Kidney (tissue), 14 donors: Measurements from ENCODE around the gene ABLIM3. TPM values are rescaled to one million over a fixed set of nuclear protein-coding genes. Genes with fewer than 3 reads are reported as not detected.

Experiments
- DNase-seq, 5 donors: peaks; one replicate each; pipeline ENCODE4 v3.0.0-alpha.2; 2013 to 2020
- FAIRE-seq: peaks from 2 replicates; lab custom pipeline; 2012; peaks lifted over from hg19 to GRCh38; lab: Jason Lieb, UNC
- H3K27ac ChIP-seq, 2 donors: one replicate each; pipeline ENCODE4 v1.7.0; 2013; ENCODE audit warnings: low read depth in 2 of 2, low read length in 2 of 2, inconsistent platforms in 1 of 2
- H3K27me3 ChIP-seq: one replicate; pipeline ENCODE4 v1.7.1; 2013; ENCODE audit warnings: low read length, inconsistent platforms; ENCODE audit not compliant: control insufficient read depth, insufficient read depth
- H3K36me3 ChIP-seq, 3 donors: one replicate each; pipeline versions ENCODE4 v1.7.0 to v1.7.1; 2013; ENCODE audit warnings: low read length in 3 of 3, control low read depth in 1 of 3, inconsistent platforms in 1 of 3; ENCODE audit not compliant: insufficient read depth in 3 of 3, control insufficient read depth in 2 of 3
- H3K4me1 ChIP-seq, 3 donors: one replicate each; pipeline versions ENCODE4 v1.7.0 to v1.7.1; 2013; ENCODE audit warnings: low read length in 3 of 3, inconsistent platforms in 1 of 3, low read depth in 1 of 3; ENCODE audit not compliant: control insufficient read depth in 2 of 3, insufficient read depth in 2 of 3
- H3K4me3 ChIP-seq, 3 donors: one replicate each; pipeline versions ENCODE4 v1.7.0 to v1.8.1; 2013; ENCODE audit warnings: low read length in 3 of 3, control low read depth in 1 of 3, inconsistent platforms in 1 of 3
- H3K9ac ChIP-seq, 3 donors: one replicate each; pipeline versions ENCODE4 v1.7.0 to v1.7.1; 2013; ENCODE audit warnings: low read length in 3 of 3, control low read depth in 1 of 3, inconsistent platforms in 1 of 3
- H3K9me3 ChIP-seq, 3 donors: one replicate each; pipeline versions ENCODE4 v1.7.0 to v1.7.1; 2013; ENCODE audit warnings: low read length in 3 of 3, control low read depth in 1 of 3, inconsistent platforms in 1 of 3; ENCODE audit not compliant: control insufficient read depth in 2 of 3, insufficient read depth in 1 of 3
- CTCF ChIP-seq: IDR thresholded peaks from 3 replicates; pipeline ENCODE4 v1.5.1; 2012; ENCODE audit warnings: mild to moderate bottlenecking, moderate library complexity, borderline replicate concordance; ENCODE audit not compliant: insufficient read depth; ENCODE audit errors: extremely low read depth
- intact Hi-C: fragments of 100-400 bp; cut with DNase I; formaldehyde crosslinking; loops from one replicate; pipeline ENCODE4 v1.11.1; 2022
- polyA plus RNA-seq: library from polyadenylated mRNA; stranded (reverse); fragments of 350-450 nt; fragmentation: Illumina TruSeq; extraction: RNeasy Lipid Tissue Mini Kit (QIAGEN cat#74804); gene quantifications from one replicate; pipeline ENCODE4 v1.2.3, GENCODE V29; 2014; ENCODE audit warnings: low read depth, low replicate concordance; ENCODE audit not compliant: insufficient read depth
- total RNA-seq: library from RNA; stranded (reverse); fragmentation: NEBNext Ultra II Directional; extraction: Animal tissue kit (Norgen Biotek cat#: 25700); gene quantifications from one replicate; pipeline ENCODE4 v1.2.1, GENCODE V29; 2021
- donor health status: control.
- donor health status: control.
- donor health status: control.
- donor health status: control.
- donor health status: control.
- donor health status: DM: yes; HTN: yes; CAD: no.
- donor health status: Normal renal cell carcinoma (clear cell type).

Gene ABLIM3
- total and polyA plus RNA-seq, 2 donors from 2014 or later: 20.1 to 21.7 TPM

DNA sequence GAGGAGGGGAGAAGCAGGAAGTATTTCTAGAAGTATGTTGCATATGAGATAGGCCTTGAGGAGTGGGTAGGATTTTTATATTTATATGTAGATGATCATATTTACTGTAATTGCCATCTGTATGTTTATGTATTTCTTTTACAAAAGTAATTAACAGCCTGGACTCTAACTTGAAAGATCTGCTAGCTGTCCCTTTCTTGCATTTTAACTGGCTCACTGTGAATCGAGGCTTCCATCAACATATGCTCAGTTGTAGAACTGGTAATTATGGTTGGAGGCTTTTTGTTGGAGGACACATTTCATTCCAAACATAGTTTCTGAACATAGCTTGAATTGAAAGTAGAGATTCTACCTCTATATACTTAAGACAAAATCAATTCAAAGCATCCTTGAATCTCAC lies 23.4 kb downstream of the ABLIM3 start:
- FAIRE-seq: no peak
- intact Hi-C loops: no loop called here

DNA sequence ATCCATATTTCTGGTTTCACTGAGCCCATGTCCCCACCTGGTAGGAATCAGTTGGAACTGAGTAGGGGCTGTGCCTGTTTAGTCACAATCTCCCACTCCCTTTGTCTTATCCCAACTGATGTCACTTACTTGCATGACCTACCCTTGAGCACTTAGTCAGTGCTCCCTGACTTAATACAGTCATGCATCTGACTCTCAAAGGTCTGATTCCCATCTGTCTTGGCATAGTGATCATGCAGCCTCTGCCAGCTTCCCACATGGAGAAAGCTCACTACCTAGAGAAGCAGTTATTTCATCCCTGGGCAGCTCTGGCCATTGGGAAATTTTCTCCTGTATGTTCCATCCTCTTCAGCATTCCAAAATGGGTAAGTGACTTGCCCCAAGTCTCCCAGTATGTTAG lies 24.8 kb downstream of the ABLIM3 start:
- H3K36me3 ChIP-seq: no peaks in the 10 kb centered on the region
- no peak overlapping the region for H3K4me3 ChIP-seq
- no peak for TF ChIP-seq CTCF
- H3K9ac ChIP-seq: no peak overlapping the region
- H3K9me3 ChIP-seq: no peaks in the 10 kb centered on the region
- H3K27me3 ChIP-seq: no peaks in the 10 kb centered on the region
- DNase-seq: no peak
- FAIRE-seq: no peak
- H3K27ac ChIP-seq: no peak overlapping the region
- intact Hi-C loops: no loop called here
- peaks cover 0 to 2% (median 0%) of the 10 kb centered on the region in 3 donors for H3K4me1 ChIP-seq

More for the DNA sequence above, 23.4 kb downstream of the ABLIM3 start:
- no peak for DNase-seq
- peaks cover 0 to 5% (median 2%) of the 10 kb centered on the region in 3 donors for H3K4me1 ChIP-seq
- H3K36me3 ChIP-seq: no peaks in the 10 kb centered on the region
- no peaks in the 10 kb centered on the region for H3K9me3 ChIP-seq
- no peaks in the 10 kb centered on the region for H3K27me3 ChIP-seq
- TF ChIP-seq CTCF: no peak
- H3K9ac ChIP-seq: no peak overlapping the region
- H3K27ac ChIP-seq: no peak overlapping the region
- H3K4me3 ChIP-seq: no peak overlapping the region

GRCh38 chr5:149166591-149167100 lies 25.4 kb downstream of the ABLIM3 start:
- no peak overlapping the region for H3K9ac ChIP-seq
- H3K4me1 ChIP-seq: peaks cover 0 to 2% (median 0%) of the 10 kb centered on the region in 3 donors
- FAIRE-seq (no peak), DNase-seq (no peak)
- H3K9me3 ChIP-seq: no peaks in the 10 kb centered on the region
- H3K27me3 ChIP-seq: no peaks in the 10 kb centered on the region
- H3K4me3 ChIP-seq: no peak overlapping the region
- no peak overlapping the region for H3K27ac ChIP-seq
- H3K36me3 ChIP-seq: no peaks in the 10 kb centered on the region
- TF ChIP-seq CTCF: no peak
- intact Hi-C loops: no loop called here
